DMS114 treated with DMSO at 0.1 percent for 48 hours (cell line): ENCODE measurements around the gene CADM1.

Experiments used
- DNase-seq: peaks from one replicate; lab custom pipeline; 2025; ENCODE audit not compliant: unreplicated experiment; lab: John Stamatoyannopoulos, UW

CADM1 gene

DNA sequence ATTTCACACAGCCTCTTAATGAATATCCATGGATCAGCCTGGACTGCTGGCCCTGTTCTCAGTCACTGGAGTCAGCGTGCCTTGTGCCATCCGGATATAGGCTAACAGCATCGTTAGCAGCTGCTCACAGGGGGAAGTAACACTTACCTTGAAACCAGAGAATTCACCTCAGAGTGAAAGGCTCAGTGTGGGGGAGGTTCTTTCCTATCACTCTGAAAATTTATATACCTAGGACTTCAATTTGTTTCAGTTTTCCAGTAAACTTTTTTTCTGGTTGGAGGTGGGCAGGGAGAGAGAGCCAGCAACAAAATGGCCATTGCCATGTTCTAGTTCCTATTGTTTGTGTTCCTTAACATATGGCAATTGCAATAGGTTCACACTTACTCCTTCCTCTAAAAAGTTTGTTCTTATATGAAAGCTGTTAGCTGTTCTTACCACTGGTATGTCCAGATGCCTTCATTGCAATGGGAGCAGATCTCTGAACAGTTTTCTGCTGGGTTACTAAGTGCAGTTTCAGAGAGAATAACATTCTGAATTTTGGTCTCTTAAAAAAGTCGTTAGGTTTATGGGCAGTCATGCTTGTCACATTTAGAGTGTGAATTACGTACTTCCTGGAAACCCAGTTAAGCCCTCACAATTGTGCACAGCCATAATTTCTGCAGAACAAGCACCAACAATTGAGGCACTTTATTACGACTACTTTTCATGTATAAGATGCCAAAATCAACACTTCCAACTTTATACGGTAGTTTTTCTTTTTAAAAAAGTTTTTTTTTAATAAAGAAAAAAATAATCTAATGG lies 247.6 kb downstream of the CADM1 start:
- DNase-seq = no peak

DNA sequence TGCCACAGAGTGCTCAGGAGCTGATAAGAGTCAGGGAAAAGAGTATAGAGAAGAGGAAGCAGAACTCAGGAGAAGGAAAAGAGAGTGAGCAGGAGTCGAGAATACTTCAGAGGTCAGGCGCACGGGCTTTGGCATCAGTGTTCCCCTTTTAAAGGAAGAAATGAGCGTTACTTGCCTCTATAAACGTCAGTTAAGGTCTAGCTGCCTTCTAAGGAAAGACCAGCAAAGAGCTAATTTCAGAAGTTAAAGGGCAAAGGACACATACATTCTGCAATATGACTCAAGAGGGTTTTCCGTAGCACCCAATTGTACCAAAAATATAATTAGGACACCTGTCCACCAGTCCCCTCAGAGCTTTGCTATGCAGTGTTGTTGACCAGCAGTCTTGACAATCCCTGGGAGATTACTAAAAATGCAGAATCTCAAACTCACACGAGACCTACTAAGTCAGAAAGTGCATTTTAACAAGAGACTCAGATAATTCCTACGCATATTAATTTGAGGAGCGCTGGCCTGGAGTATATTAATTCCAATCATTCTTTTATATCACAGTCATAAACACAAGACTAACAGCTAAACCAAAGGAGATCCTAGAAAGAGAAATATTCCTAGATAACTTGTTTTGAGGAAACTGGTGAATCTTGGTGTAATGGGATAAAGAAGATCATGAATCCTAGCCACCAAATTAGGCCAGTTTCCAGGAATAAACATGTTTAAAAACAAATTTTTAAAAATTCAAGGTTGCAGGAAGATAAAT lies 249.0 kb downstream of the CADM1 start:
- DNase-seq = no peak

DNA sequence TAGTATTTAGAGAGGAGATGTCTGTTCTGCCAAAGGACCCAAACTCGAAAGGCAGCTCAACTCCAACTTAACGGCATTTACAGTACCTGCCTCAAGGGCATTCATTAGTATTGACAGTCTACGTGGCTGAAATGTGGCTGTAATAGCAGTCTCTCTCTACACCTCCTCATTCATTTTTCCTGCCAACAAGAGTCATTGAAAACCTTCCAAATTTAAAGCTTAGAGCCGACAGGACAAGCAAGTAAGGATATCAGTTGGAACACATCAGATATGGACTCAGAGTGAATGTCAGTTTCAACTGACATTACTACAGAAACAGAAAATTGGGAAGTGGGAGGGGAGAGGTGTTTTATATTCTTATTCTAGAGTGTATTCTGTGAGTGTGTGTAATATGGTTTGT lies 253.1 kb downstream of the CADM1 start:
- DNase-seq = no peak

DNA sequence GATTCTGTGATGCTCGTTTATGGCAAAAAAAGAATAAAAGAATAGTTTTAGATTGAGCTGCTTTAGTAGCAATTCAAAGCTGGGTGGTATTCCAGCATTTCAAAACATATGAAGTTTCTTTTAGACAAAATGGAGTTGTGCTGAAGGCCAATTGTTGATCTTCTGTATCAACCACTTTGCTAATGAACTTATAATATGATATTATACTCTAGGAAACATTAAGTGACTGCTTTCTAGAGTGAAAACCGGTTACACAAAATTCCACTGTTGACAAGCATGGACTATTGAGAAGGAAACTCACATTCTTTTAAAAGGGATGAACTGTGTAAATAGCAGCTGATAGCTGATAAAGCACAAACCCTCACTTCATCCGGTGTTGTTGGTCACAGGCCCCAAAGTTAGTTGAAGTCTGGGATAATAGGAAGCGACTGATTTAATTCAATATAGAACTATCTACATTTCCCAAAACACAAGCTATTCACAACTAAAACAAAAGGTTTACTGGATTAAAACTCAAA lies 255.1 kb downstream of the CADM1 start:
- DNase-seq = no peak

DNA sequence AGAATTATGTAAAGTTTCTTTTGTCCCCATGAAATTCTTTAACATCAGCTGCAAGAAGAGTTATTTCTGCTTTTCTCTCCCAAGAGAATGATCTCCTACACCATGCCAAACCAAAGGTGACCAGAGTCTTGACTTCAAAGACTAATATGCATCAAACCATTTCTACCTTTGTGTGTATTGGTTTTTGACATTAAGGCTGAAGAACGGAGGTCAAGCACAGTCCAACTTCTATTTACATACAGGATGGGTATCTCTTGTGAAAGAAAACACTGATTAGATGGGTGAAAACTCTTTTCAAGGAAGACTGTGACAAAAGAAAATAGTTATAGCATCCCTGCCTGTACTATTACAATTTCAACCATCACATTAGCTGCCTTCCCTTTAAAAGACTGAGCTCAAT lies 256.3 kb downstream of the CADM1 start:
- DNase-seq = no peak

DNA sequence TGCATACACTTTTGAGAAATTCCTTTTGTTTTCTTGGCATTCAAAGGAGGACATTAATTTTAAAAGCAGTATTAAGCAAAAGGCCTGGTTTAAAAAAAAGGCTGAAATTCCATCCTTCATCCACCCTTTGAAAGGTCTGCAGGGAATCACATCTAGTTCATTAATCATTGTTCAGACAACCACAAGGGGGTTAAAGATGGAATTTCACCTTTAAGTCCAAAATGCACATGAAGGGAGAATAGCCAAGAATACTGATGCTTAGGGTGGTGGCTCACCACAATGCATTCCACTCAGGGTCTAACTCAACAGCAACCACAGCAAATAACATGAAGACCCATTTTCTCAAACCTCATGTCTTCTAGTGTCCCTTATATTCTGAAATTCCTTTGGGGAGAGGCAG lies 256.9 kb downstream of the CADM1 start:
- no peak for DNase-seq

DNA sequence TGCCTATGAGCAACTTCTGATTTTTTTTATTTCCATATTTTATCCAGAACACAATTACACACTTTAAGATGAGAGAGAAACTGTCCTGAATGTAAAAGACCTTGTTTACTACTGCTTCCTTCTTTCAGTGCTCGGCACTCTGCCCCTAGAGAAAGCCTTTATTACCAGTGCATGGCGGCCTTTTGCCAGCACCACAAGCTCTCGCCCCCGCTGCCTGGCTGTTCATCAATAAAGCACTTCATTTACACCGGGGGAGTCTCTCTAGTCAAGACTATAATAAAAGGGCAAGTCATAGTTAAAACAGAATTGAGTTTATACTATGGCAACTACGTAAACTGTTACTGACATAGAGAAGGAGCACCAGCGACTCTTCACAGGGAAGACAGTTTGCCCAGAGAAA lies 259.5 kb downstream of the CADM1 start:
- no peak for DNase-seq

DNA sequence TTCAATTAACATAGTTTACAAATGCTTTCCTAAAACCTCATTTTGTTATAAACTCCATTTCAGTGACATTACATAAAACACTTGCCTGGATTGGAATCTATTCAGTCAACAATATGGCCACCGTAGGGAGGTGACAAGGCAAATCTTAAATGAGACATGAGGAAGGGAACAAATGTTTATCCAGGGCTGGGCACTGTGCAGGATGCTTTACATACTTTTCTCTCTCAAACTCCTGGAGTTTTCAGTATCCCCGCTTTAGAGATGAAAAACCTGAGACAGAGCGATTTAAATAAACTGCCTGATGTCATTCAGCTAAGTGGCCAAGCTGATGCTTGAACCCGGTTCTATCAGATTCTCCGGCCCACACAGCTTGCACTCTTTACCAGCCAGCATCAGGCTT lies 259.9 kb downstream of the CADM1 start:
- DNase-seq = no peak

DNA sequence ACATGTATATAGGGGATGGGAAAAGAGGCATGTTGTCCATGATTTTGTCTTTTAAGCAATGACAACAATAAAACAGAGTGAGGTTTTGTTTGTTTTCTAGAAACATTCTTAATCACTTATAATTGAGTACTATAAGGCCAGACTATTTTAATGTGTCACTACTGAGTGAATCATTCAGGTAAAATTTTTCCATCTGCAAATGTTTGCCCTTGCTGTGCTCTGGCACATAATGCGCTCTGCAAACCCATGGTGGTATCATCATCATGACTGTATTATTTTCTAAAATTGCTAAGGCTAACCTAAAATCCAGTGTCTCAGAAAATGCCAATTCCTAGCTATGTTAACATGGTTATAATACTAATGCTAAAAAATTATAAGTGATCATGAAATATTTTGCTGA lies 261.2 kb downstream of the CADM1 start:
- DNase-seq = no peak

DNA sequence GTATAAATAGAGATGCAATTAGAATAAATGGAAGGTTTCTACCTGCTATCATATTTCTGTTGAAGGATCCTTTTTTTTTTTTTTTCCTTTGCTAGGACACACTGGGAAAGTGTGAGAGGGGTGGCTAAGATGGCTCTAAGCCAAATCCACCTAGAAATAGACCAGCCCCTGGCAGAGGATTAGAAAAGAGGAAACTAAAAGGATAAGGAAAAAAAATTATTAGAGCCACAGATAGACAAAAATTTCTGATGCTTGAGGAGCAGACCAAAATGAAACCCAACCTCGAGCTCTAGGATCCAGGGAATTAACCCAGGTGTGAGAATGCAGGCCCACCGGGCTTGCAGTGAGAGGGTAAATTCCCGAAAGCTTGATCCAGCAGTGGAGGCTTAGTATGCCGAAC lies 262.3 kb downstream of the CADM1 start:
- DNase-seq = no peak

DNA sequence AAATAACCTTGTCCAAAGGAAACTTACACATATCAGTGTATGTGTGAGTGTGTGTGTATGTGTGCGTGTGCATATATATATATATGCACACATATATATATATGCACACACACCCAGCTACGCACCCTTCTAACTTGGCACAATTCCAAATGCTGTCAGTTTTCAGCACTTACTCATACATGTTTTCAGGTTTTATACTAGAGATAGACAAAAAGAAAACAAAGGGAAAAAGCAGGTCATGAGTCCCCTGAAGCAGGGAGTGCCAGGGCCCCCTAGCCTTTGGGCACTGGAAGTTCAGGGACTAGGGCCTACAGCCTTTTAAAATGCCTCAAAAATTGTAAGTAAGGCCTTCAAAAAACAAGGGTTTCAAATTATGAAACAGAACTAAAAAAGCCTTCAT lies 265.4 kb downstream of the CADM1 start:
- no peak for DNase-seq

DNA sequence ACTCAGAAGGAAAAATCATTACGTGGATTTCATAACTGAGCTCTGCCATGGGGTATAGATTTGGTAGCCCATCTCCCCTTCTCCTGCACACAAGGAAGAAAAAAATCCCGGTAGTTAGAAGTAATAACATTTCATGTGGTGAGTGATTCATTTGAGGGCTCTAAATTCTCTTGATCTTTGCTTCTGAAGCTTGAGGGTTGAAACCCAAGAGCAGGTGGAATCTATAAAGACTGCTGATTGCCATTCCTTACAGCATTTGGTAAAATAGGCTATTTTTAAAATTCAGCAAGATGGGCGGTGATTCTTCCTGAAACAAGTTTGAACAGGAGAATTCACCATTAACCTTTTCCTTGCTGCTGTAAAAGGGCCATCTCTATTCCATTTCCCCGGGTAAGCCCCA lies 266.1 kb downstream of the CADM1 start:
- no peak for DNase-seq

DNA sequence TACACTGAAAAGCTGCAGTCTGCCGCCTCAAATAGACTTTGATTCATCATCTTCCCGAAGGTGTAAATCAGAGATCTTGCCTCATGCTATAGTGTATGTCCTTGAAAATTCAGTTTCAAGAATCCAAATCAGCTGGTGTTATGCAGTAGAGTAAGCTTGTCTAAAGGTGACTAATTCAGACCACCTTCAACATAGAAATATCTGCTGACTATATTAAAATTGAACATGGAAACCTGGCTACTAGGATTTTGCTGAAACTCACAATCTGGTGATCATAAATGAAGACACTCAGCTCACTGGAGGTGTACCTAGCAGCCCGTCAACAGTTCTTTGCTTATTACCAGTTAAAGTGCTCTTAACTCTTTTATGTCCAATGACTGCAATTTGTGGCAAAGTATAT lies 266.6 kb downstream of the CADM1 start:
- DNase-seq = no peak

DNA sequence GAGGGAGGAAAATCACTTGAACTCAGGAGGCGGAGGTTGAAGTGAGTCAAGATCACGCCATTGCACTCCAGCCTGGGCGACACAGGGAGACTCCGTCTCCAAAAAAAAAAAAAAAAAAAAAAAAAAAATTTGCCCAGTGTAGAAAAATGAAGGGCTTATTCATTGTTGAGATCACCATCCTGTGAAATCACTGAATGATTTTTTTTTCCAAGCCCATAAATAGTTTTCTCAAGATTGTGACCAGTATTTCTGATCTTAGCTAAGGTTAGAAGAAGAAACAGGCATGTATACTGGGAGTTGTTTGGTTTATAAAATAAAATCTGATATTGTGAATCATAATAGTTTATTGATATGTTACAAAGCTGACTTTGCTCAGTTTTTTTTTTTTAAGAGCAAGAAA lies 269.4 kb downstream of the CADM1 start:
- DNase-seq = no peak

DNA sequence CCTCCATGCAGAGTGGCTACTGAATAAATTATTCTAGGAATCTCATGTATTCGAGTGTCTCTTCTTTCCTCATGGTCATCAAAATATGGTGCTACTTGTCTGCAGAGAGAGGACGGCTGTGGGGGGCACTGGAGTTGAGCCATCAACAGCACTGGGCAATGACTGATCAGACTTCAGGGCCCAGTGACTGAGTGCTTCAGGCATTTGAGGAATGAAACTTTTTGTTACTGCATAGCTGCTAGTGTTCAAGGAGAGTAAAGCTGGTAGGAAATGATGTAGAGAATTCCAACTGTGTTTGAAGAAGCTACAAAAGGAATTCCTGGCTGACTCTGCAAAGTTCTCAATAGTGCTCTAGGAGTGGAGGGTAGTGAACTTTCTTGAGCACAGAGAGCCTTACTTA lies 277.7 kb downstream of the CADM1 start:
- DNase-seq = no peak

DNA sequence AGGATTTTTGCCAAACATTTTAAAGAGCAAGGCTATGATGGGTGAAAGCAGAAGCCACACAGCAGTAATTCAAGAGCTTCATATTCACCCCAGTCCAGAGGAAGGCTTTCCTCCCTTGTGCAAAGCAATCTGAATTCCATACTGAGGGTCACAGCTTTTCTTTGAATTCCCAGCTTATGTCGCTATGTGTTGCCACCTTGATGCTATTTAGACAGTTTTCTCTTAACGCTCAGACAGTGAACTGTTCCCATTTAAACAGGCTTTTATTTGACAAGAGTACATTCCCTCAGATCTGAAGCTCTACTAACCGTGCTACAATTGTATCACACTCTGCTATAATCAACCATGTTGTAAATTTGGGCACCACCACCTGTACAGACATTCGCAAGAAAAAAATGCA lies 279.7 kb downstream of the CADM1 start:
- no peak for DNase-seq

DNA sequence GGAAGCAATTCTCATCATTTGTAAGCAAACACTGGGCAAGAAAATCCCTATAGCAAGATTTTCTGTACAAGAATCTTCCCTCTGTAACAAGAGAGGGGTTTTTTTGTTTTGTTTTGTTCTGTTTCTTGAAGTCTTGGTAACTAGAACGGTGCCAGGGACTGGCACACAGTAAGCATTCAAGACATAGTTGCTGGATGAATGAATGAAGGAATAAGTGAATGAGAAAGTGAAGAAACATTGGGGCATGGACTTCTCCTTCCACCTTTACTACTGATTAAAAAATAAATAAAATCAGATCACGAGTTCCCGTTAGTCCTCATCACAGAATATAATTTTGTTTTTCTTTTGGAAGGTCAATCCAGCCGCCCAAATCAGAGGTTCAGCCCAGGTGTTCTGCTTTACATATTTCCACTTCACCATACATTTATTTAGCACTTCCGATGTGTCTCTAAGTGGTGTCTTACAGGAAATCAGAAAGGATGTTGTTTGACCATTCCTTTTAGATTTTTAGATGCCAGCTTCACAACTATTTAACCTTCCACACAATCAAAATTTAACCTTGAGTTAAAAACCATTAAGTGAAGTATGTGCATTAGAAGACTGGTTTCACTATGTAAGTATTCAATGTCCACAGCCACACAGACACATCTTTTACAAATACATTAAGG lies 281.2 kb downstream of the CADM1 start:
- DNase-seq = no peak

DNA sequence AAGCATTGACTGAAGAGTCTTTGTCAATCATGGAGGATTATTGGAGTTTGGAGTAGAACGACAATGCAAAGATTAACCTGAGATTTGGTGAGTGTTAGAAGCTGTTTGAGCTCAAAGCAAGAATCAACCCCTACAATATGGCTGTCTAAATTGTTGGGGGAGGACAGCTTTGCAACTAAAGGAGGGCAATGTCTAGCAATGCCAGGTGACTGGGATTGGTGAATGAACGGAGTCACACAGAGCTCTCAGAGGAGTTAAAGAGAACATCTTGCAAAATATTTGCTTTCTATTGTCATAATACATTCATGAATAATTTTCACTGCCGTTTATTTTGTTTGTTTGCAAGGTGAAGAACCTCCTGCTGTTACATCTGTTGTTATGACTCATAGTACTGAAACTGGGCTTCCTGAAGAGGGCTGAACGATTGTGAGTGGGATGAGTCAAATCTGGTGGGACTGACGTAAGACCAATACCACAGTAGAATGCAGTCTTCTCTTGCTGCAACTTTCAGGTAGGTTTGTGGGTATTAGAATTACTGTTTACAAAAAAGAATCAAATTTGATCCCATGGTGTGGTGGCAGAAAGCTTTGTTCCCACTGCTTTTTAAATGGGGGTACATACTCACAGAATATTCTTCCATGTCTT lies 281.9 kb downstream of the CADM1 start:
- no peak for DNase-seq

DNA sequence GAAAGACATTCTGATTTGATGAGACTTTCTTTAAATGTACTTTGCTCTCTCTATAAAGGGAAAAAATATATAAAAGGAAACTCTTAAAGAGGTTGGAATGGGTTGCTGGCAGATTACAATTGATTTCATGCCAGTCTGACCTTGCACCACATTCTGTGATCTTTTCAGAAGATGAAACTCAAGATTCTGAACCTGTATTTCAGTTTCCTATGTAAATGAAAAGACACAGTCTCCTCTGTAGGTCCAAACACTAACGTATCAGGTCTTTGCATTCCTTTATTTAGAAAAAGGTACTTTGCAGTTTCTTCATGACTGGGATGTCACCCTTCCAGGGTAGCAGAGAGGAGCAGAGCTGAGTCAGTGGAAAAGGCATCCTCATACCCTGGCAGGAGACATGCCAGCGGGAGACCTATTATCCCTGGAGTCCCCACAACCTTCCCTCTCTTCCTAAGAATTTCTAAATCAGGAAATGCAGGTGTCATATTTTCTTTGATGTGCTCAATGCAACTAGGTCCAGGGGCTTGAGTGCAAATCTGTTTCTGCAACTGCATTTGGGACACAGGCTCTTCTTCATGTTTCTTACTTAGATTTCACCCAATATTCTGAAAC lies 282.6 kb downstream of the CADM1 start:
- DNase-seq = no peak

DNA sequence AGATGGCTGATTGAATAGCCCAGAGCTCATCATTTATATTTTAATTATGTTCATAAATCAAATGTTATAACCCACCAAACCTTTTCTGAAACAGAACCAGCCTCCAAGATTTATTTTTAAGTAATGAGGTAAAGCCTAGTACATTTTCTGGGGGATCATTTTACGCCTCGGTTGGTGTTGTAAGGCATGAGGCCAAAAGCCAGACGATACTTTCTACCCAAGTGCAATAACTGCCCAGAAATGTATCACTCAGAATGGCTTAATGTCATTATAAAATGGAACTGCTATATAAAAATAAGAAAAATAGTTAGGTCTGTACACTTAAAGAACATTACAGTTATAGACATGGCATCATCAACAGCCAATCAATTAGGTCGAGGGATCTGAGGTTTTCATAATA lies 283.3 kb downstream of the CADM1 start:
- no peak for DNase-seq

DNA sequence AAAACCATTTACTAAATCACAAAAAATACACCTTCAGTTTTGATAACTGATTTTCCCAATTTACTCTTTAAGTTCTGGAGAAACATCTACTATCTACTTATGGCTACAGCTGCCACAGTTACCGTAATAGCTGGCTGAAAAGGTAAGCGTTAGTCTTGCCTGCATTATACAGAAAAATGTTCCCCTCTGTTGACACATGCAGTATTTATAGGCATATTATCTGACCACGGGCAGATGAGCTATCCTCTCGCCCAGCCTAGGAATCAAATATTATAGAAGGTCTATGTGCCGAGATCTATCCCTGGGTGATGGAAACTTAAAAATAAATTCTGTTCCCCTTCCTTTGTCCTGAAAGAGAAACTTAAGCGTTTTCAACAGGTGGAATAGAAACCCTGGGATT lies 283.8 kb downstream of the CADM1 start:
- no peak for DNase-seq
